Raji (cell line): ENCODE data around the gene CD3G.

Experiments
- POLR2A ChIP-seq: IDR thresholded peaks from 2 replicates; pipeline ENCODE4 v1.6.1; 2011; ENCODE audit warnings: low read depth, low read length, control low read depth; ENCODE audit not compliant: insufficient read depth

The CD3G gene

GRCh38 chr11:118397448-118397847 is 53.3 kb downstream of the CD3G start:
- no peak for TF ChIP-seq POLR2A

- TF ChIP-seq POLR2A = 0 out of 2 replicates have a peak, but pooled peaks have one; percentile 20
These were observed 54.8 kb downstream of the CD3G start for GRCh38 chr11:118398791-118399559.

DNA sequence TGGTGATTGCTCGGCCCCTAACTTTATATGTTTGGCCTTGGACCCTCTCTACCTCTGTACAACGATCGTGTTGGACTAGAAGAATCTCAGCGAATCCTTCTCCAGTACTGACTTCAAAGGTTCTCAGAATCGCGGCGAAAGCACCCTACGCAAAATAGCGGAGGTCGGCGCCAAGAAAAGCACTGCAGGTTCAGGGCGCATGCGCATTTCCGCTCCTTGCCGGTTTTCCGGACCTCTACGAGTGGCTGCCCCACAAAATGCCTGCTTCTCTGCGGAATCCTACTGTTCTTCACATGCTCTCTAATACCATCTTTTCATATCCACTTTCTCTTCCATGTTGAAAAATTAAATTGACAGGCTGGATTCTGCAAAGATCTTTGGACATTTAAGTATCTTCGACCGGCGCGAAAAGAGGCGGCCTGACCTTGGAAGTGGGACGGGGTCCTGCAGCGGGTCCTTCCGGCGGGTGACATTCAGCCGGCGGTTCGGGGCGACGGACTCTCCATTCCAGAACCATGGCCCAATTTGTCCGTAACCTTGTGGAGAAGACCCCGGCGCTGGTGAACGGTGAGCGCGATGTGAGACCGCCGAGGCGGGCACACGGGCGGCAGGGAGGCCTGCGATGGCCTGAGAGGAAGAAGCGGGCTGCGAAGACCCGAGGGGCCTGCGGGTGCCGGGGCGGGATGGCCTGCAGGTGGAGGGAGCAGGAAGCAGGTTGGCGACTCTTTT is 57.2 kb downstream of the CD3G start, which contains the start of gene ATP5MG:
Gene ATP5MG (plus strand): TSS at position 456 of the 729 bp plus-strand sequence. CDS start 60 bp downstream, at position 516.
- peak; percentile 89 for TF ChIP-seq POLR2A

DNA sequence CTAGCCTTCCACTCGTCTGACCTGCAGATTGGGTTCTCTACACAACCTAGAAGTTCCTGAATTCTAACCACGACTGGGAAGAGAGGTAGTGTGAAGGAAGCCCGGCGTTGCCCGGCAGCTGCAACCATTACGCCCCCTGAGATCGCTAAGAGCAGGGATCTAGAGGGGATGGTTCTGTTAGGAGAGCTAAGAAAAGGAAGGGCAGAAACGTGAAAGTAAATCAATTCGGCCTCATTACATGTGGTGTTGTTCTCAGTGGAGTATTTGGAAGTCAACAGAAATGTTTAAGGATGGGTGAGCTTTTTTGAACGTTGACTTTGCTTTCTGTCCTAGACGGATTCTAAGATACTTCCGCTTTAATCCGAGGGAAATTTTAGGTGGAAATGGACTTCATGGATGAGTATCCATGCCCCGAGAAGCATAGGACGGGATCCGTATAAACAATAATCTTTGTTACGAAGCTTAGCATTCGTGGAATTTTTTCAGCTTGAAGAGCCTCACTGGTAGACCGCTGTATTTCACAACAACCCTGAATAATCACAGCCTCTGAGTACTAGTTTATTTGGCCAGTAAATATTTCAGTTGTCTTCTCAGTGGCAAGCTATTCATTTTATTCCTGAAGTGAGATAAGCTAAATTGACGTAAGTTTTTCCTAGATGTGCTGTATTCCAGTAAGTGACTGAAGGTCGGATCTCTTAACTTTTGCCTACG is 57.9 kb downstream of the CD3G start:
- no peak for TF ChIP-seq POLR2A
